ENCODE results near the gene PPARGC1A.

DNA sequence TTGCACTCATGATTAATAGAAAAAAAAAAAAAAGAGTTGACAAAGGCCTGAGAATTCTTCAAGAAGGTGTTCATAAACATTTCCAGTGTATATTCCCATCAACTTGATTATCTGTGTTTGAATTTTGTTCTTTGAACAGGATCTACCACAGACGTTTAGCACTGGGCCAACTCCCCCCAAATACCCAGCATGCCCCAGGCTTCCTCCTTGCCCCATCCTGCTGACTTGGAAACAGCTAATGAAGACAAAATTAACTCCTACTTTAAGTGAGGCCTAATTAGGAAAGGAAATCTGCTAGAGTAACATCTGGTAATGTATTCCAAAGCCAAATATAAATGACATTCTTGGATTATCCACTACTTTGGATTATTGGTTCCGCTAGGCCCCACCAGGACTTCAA is 52.5 kb downstream of the PPARGC1A start:
- TF ChIP-seq, protein P1, sequence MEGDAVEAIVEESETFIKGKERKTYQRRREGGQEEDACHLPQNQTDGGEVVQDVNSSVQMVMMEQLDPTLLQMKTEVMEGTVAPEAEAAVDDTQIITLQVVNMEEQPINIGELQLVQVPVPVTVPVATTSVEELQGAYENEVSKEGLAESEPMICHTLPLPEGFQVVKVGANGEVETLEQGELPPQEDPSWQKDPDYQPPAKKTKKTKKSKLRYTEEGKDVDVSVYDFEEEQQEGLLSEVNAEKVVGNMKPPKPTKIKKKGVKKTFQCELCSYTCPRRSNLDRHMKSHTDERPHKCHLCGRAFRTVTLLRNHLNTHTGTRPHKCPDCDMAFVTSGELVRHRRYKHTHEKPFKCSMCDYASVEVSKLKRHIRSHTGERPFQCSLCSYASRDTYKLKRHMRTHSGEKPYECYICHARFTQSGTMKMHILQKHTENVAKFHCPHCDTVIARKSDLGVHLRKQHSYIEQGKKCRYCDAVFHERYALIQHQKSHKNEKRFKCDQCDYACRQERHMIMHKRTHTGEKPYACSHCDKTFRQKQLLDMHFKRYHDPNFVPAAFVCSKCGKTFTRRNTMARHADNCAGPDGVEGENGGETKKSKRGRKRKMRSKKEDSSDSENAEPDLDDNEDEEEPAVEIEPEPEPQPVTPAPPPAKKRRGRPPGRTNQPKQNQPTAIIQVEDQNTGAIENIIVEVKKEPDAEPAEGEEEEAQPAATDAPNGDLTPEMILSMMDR (IDR thresholded peaks at IDR 0.05): no peak
- no peak for TF ChIP-seq EZH2 (IDR thresholded peaks at IDR 0.05; ENCODE audit: borderline replicate concordance, insufficient read depth, low read depth, low read length, poor library complexity, severe bottlenecking)

Data from B cell (primary cell).